LNCaP clone FGC (cell line): ENCODE data around the gene LRRK1.

Source experiments
- DNase-seq: peaks from one replicate; pipeline ENCODE4 v3.0.0-alpha.2; 2011; ENCODE audit warnings: low read depth
- H3K4me3 ChIP-seq: 2 replicates; pipeline ENCODE4 v1.5.1; 2011; ENCODE audit warnings: mild to moderate bottlenecking, low read depth, low read length, control low read depth
- CTCF ChIP-seq: IDR thresholded peaks from 2 replicates; pipeline ENCODE4 v1.5.1; 2012; ENCODE audit warnings: mild to moderate bottlenecking; ENCODE audit not compliant: control insufficient read depth, insufficient read depth; ENCODE audit errors: extremely low read depth

LRRK1 gene

GRCh38 chr15:100985401-100985800 is 66.2 kb downstream of the LRRK1 start:
- H3K4me3 ChIP-seq, result no peak overlapping the region
- no peak for DNase-seq
- TF ChIP-seq CTCF, result no peak

- no peak for TF ChIP-seq CTCF
- H3K4me3 ChIP-seq, result no peak overlapping the region
- DNase-seq, result peak; percentile 79
These were observed 67.2 kb downstream of the LRRK1 start for GRCh38 chr15:100986158-100986896.

GRCh38 chr15:100987143-100987542 is 68.0 kb downstream of the LRRK1 start:
- no peak for DNase-seq
- H3K4me3 ChIP-seq, result no peak overlapping the region
- no peak for TF ChIP-seq CTCF

- no peak for DNase-seq
- no peak overlapping the region for H3K4me3 ChIP-seq
- TF ChIP-seq CTCF, result no peak
These were observed 69.1 kb downstream of the LRRK1 start for GRCh38 chr15:100988297-100988696.

GRCh38 chr15:100988857-100989256 is 69.7 kb downstream of the LRRK1 start:
- no peak for TF ChIP-seq CTCF
- H3K4me3 ChIP-seq, result no peak overlapping the region
- no peak for DNase-seq

GRCh38 chr15:100994597-100995446 is 75.7 kb downstream of the LRRK1 start:
- TF ChIP-seq CTCF, result no peak
- DNase-seq, result no peak
- no peak overlapping the region for H3K4me3 ChIP-seq
